Activated CD4-positive, alpha-beta T cell treated with anti-CD3 and anti-CD28 coated beads for 36 hours (primary cell): ENCODE data around the gene NPAS3. TPM values are rescaled to one million over a fixed set of nuclear protein-coding genes. Genes with fewer than 3 reads are reported as not detected.

ENCODE experiments used
- ATAC-seq: fragments of 200-7000 bp; cut with Tn5 transposase; one replicate; pipeline ENCODE4 v1.10.0; 2021; ENCODE audit warnings: mild to moderate bottlenecking, moderate library complexity
- CTCF ChIA-PET: fragments of 350-600 bp; sonication (Branson Sonifier 250); formaldehyde crosslinking; loops from one replicate; lab custom pipeline; 2021; ENCODE audit warnings: antibody characterized with exemption; lab: Charles Lee
- POLR2A ChIA-PET: fragments of 350-600 bp; sonication (Branson Sonifier 250); formaldehyde crosslinking; loops from one replicate; lab custom pipeline; 2021; ENCODE audit warnings: antibody characterized with exemption, inconsistent platforms; lab: Charles Lee
- DNase-seq: peaks from one replicate; pipeline ENCODE4 v3.0.0-alpha.2; 2020
- H3K27ac Mint-ChIP-seq: one replicate; pipeline ENCODE4 v1.8.0; 2021; ENCODE audit warnings: mixed read lengths
- H3K27me3 Mint-ChIP-seq: one replicate; pipeline ENCODE4 v1.8.0; 2021; ENCODE audit warnings: mixed read lengths
- H3K36me3 Mint-ChIP-seq: one replicate; pipeline ENCODE4 v1.8.0; 2021; ENCODE audit warnings: low read depth, mixed read lengths
- H3K4me1 Mint-ChIP-seq: one replicate; pipeline ENCODE4 v1.8.0; 2021; ENCODE audit warnings: mixed read lengths
- H3K4me3 Mint-ChIP-seq: one replicate; pipeline ENCODE4 v1.8.0; 2021; ENCODE audit warnings: mild to moderate bottlenecking, moderate library complexity, mixed read lengths
- H3K9me3 Mint-ChIP-seq: one replicate; pipeline ENCODE4 v1.8.0; 2021; ENCODE audit warnings: low read depth, mixed read lengths
- intact Hi-C, 2 experiments: fragments of 100-400 bp; cut with DNase I in 1 of 2; cut with micrococcal nuclease in 1 of 2; formaldehyde crosslinking; loops; one replicate each; pipeline versions ENCODE4 v1.14.2 to v1.15.1; 2022 to 2024; cut with DNase I, micrococcal nuclease
- total RNA-seq, 2 experiments: library from RNA; stranded (reverse); gene quantifications; one replicate each; pipeline ENCODE4 v1.2.3, GENCODE V29; 2021

Gene NPAS3
- total RNA-seq, 2 experiments from 2014 or later, result not detected

DNA sequence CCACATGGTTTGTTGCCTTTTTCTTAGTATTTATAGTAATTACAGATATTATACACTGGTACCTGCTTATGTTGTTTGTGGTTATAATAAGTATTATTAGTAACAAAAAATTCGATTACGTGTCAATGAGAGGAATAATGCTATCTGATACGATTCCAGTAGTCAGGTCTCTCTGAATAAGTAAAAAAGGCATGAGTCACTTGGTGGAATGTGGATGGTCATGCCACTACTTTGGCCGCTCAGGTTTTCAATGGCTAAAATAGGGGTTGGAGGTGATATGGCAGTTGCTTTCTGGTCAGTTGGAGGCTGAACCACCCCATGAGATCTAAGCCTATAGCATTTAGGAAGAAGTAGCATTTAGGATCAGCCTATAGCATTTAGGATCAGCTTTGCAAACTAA lies 255.9 kb downstream of the NPAS3 start:
- no peaks in the 10 kb centered on the region for H3K9me3 Mint-ChIP-seq
- H3K27ac Mint-ChIP-seq, result no peak overlapping the region
- CTCF ChIA-PET, result no interaction called here
- no peak for DNase-seq
- H3K4me1 Mint-ChIP-seq, result no peaks in the 10 kb centered on the region
- no peak overlapping the region for H3K4me3 Mint-ChIP-seq
- no peak for ATAC-seq
- no peaks in the 10 kb centered on the region for H3K36me3 Mint-ChIP-seq
- H3K27me3 Mint-ChIP-seq, result no peaks in the 10 kb centered on the region
- POLR2A ChIA-PET, result no interaction called here
- intact Hi-C loops, result no loop called here

GRCh38 chr14:33198684-33199083 lies 260.0 kb downstream of the NPAS3 start:
- Mint-ChIP-seq H3K9me3 (no peaks in the 10 kb centered on the region), H3K36me3 (no peaks in the 10 kb centered on the region), H3K27me3 (no peaks in the 10 kb centered on the region), H3K4me3 (no peak overlapping the region), H3K27ac (no peak overlapping the region), H3K4me1 (no peaks in the 10 kb centered on the region)
- POLR2A ChIA-PET, result no interaction called here
- intact Hi-C loops, result no loop called here
- DNase-seq (no peak), ATAC-seq (no peak)
- CTCF ChIA-PET, result interaction anchor here (0.6 kb wide), 1 partner anchor 189 kb away, joined by 3 read pairs; no protein-coding TSS in a partner anchor

- no peak for ATAC-seq
- intact Hi-C loops, result no loop called here
- CTCF ChIA-PET, result no interaction called here
- Mint-ChIP-seq H3K27ac (no peak overlapping the region), H3K36me3 (no peaks in the 10 kb centered on the region), H3K4me3 (no peak overlapping the region), H3K27me3 (no peaks in the 10 kb centered on the region), H3K4me1 (no peaks in the 10 kb centered on the region), H3K9me3 (no peaks in the 10 kb centered on the region)
- POLR2A ChIA-PET, result no interaction called here
- no peak for DNase-seq
Measured at GRCh38 chr14:33201116-33201515, 262.4 kb downstream of the NPAS3 start.

GRCh38 chr14:33206981-33207380 lies 268.3 kb downstream of the NPAS3 start:
- no peaks in the 10 kb centered on the region for H3K36me3 Mint-ChIP-seq
- intact Hi-C loops, result no loop called here
- H3K9me3 Mint-ChIP-seq, result no peaks in the 10 kb centered on the region
- ChIA-PET POLR2A (no interaction called here), CTCF (no interaction called here)
- ATAC-seq (no peak), DNase-seq (no peak)
- no peaks in the 10 kb centered on the region for H3K4me1 Mint-ChIP-seq
- H3K4me3 Mint-ChIP-seq, result no peak overlapping the region
- no peaks in the 10 kb centered on the region for H3K27me3 Mint-ChIP-seq
- no peak overlapping the region for H3K27ac Mint-ChIP-seq

DNA sequence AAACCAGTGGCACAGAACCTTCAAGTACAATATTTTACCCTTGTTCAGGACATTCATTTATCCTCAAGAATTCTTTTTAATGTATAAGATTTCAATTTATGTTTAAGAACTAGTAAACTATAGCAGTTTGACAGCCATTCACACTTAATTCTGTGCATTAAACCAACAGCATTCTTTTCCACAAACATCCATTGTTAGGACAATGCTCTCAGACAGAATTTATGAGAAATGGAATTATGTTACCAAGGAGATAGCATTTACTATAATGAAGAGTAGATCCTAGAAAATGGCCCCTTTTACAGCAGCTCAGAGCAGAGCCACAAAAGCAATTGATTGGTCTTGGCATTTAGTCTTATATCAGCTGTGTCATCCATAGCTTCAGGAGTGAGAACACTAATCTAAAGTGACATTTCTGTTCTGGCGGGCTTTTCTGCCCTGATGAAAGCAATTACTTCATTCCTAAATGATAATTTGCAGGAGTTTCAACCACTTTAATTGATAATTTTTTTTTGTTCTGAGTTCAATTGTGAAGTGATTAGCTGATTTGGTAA lies 268.9 kb downstream of the NPAS3 start:
- Mint-ChIP-seq H3K4me1 (no peaks in the 10 kb centered on the region), H3K27ac (no peak overlapping the region), H3K4me3 (no peak overlapping the region), H3K9me3 (no peaks in the 10 kb centered on the region), H3K27me3 (no peaks in the 10 kb centered on the region), H3K36me3 (no peaks in the 10 kb centered on the region)
- no peak for DNase-seq
- ATAC-seq, result no peak
- intact Hi-C loops, result no loop called here
- ChIA-PET POLR2A (no interaction called here), CTCF (no interaction called here)

- Mint-ChIP-seq H3K36me3 (no peaks in the 10 kb centered on the region), H3K27ac (no peak overlapping the region), H3K27me3 (no peaks in the 10 kb centered on the region), H3K4me3 (no peak overlapping the region), H3K9me3 (no peaks in the 10 kb centered on the region), H3K4me1 (no peaks in the 10 kb centered on the region)
- no peak for DNase-seq
- POLR2A ChIA-PET, result no interaction called here
- no peak for ATAC-seq
- CTCF ChIA-PET, result interaction anchor here (0.6 kb wide), 1 partner anchor 569 kb away, joined by 7 read pairs; no protein-coding TSS in a partner anchor
- intact Hi-C loops, result no loop called here
Measured at GRCh38 chr14:33210311-33210710, 271.6 kb downstream of the NPAS3 start.

DNA sequence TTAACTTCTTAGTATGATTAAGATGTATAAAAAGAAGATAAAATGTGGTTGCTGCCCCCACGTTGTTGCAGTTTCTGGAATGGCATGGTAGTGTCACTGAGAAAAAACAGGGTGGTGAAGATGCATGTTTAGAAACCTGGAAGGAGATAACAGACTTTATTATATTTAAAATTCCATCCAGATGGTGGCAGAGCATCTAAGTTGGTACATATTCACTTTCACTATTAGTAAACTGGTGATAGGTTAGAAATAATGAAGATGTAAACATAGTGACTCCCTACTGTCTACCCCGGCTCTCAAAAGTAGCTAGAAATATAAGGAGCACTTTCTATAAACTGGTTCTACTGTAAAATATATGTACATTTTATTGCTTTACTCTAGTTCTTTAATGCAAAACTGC lies 279.3 kb downstream of the NPAS3 start:
- intact Hi-C loops, result no loop called here
- ATAC-seq, result no peak
- Mint-ChIP-seq H3K27ac (no peak overlapping the region), H3K4me3 (no peak overlapping the region), H3K36me3 (no peaks in the 10 kb centered on the region), H3K27me3 (no peaks in the 10 kb centered on the region), H3K4me1 (no peaks in the 10 kb centered on the region), H3K9me3 (no peaks in the 10 kb centered on the region)
- POLR2A ChIA-PET, result no interaction called here
- CTCF ChIA-PET, result no interaction called here
- no peak for DNase-seq

DNA sequence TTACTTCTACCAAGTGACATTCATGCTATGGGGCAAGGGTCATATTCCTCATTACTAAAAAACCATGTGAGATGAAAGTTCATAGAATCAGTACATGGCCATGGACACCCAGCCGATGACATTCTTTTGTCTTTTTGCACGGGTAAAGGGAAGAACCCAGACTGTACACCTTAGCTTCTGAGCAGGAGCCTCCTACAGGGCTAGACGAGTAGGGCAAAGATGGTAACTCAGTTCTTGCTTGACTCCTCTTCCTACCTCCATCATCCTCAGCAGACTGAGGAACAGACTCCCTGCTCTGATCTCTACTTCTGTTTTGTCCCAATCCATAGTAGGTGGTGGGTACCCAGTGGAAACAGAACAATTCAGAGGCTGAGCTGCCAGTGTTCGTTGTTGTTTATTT lies 281.3 kb downstream of the NPAS3 start:
- no peak for DNase-seq
- H3K27ac Mint-ChIP-seq, result no peak overlapping the region
- ATAC-seq, result no peak
- H3K4me1 Mint-ChIP-seq, result no peaks in the 10 kb centered on the region
- no peaks in the 10 kb centered on the region for H3K9me3 Mint-ChIP-seq
- no peaks in the 10 kb centered on the region for H3K27me3 Mint-ChIP-seq
- ChIA-PET POLR2A (no interaction called here), CTCF (interaction anchor here (0.6 to 1.1 kb wide), 2 partner anchors 47 to 52 kb away, joined by 3 read pairs; no protein-coding TSS in a partner anchor)
- intact Hi-C loops, result no loop called here
- no peak overlapping the region for H3K4me3 Mint-ChIP-seq
- H3K36me3 Mint-ChIP-seq, result no peaks in the 10 kb centered on the region

GRCh38 chr14:33229269-33229929 lies 290.7 kb downstream of the NPAS3 start:
- DNase-seq (no peak), ATAC-seq (no peak)
- Mint-ChIP-seq H3K27me3 (no peaks in the 10 kb centered on the region), H3K4me1 (no peaks in the 10 kb centered on the region), H3K36me3 (no peaks in the 10 kb centered on the region), H3K9me3 (peaks cover 6% of the 10 kb centered on the region), H3K27ac (no peak overlapping the region), H3K4me3 (no peak overlapping the region)
- CTCF ChIA-PET, result no interaction called here
- POLR2A ChIA-PET, result no interaction called here
- intact Hi-C loops, result no loop called here

DNA sequence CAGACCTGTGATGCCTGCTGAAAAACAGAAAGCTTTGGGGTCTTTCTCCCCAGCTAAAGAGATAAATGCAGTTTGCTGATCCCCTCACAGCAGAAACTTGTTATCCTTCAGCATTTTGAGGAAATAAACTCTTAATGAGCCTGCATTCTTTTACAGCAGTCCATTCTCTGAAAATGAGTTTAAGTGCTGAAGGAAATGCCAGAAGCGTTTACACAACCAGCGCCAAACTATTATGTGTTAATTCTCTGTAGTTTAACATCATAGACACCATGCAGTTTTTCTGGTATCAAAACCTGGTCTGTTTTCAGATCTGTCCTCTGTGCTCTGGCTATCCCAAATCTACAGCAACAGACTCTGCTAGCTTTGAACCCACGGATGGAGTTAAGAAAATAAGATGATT lies 291.3 kb downstream of the NPAS3 start:
- H3K4me1 Mint-ChIP-seq, result no peaks in the 10 kb centered on the region
- H3K27ac Mint-ChIP-seq, result no peak overlapping the region
- no peak overlapping the region for H3K4me3 Mint-ChIP-seq
- intact Hi-C loops, result no loop called here
- DNase-seq, result no peak
- H3K9me3 Mint-ChIP-seq, result peaks cover 6% of the 10 kb centered on the region
- ChIA-PET CTCF (no interaction called here), POLR2A (no interaction called here)
- no peak for ATAC-seq
- H3K36me3 Mint-ChIP-seq, result no peaks in the 10 kb centered on the region
- no peaks in the 10 kb centered on the region for H3K27me3 Mint-ChIP-seq

DNA sequence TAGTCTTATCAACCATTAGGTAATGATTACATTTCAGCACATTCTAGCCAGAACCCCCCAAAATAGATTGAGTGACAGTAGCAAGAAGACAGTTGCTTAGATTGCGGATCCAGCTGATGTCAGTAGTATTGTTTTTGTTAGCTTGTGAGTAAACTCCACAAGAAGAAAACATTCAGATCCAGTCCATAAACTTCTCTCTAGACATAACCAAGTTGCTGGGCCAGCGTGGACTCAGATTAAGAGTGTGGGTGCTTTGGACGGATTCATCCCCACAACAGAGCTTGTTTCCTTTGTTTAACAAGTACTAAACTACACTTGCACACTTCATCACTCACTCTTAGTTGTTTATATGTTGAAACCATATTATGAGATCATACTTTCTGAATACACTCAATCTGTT lies 293.4 kb downstream of the NPAS3 start:
- Mint-ChIP-seq H3K4me3 (no peak overlapping the region), H3K36me3 (no peaks in the 10 kb centered on the region), H3K4me1 (no peaks in the 10 kb centered on the region), H3K27me3 (no peaks in the 10 kb centered on the region), H3K27ac (no peak overlapping the region), H3K9me3 (peaks cover 6% of the 10 kb centered on the region)
- intact Hi-C loops, result no loop called here
- DNase-seq (no peak), ATAC-seq (no peak)
- ChIA-PET CTCF (no interaction called here), POLR2A (no interaction called here)

DNA sequence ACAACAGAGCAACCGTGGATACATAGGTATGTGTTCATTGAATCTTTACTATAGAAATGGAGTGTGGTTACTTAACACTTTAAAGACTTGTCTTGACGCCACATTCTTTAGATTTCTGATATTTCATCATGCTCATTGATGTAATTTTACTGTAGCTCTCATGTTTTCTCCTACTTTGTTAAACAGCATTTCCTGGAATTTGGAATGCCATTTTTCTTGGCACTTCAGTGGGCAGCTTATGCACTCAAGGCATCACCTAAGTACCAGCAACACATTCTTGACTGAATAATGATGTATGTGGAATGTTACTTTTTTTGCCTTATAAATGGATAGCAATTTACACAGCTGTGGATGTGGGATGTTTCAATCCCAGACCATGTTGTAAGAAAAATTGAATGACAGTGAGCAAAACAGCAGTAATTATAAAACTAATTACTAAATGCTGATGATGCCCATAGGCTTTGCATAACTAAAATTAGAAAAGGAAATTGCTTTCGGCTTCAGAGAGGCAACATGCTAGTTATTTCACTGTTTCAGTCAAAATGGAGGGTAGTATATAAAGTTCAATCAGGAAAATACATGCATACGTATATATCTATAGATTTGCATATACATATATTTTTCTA lies 298.5 kb downstream of the NPAS3 start:
- H3K4me3 Mint-ChIP-seq, result no peak overlapping the region
- peaks cover 2% of the 10 kb centered on the region for H3K9me3 Mint-ChIP-seq
- DNase-seq (no peak), ATAC-seq (no peak)
- H3K27me3 Mint-ChIP-seq, result peaks cover 1% of the 10 kb centered on the region
- intact Hi-C loops, result no loop called here
- no peaks in the 10 kb centered on the region for H3K36me3 Mint-ChIP-seq
- H3K4me1 Mint-ChIP-seq, result no peaks in the 10 kb centered on the region
- no peak overlapping the region for H3K27ac Mint-ChIP-seq
- CTCF ChIA-PET, result no interaction called here
- POLR2A ChIA-PET, result no interaction called here
